Glutamatergic neuron (in vitro differentiated cells): ENCODE measurements around the gene LRP1B. TPM values are rescaled to one million over a fixed set of nuclear protein-coding genes. Genes with fewer than 3 reads are reported as not detected.

Experiments
- DNase-seq: peaks from one replicate; pipeline ENCODE4 v3.0.0; 2022
- H3K27ac Mint-ChIP-seq: one replicate; pipeline ENCODE4 v1.8.0; 2020; ENCODE audit warnings: mild to moderate bottlenecking, mixed read lengths, inconsistent platforms; ENCODE audit not compliant: unreplicated experiment
- H3K27me3 Mint-ChIP-seq: one replicate; pipeline ENCODE4 v1.8.0; 2020; ENCODE audit warnings: mild to moderate bottlenecking, moderate library complexity, mixed read lengths, inconsistent platforms; ENCODE audit not compliant: unreplicated experiment
- H3K36me3 Mint-ChIP-seq: one replicate; pipeline ENCODE4 v1.8.0; 2020; ENCODE audit warnings: mild to moderate bottlenecking, mixed read lengths, inconsistent platforms; ENCODE audit not compliant: unreplicated experiment
- H3K4me1 Mint-ChIP-seq: one replicate; pipeline ENCODE4 v1.8.0; 2020; ENCODE audit warnings: mild to moderate bottlenecking, low read depth, mixed read lengths, inconsistent platforms; ENCODE audit not compliant: unreplicated experiment
- H3K4me3 Mint-ChIP-seq: one replicate; pipeline ENCODE4 v1.8.0; 2020; ENCODE audit warnings: mild to moderate bottlenecking, mixed read lengths, inconsistent platforms; ENCODE audit not compliant: unreplicated experiment
- H3K9me3 Mint-ChIP-seq: one replicate; pipeline ENCODE4 v1.8.0; 2020; ENCODE audit warnings: mild to moderate bottlenecking, moderate library complexity, mixed read lengths, inconsistent platforms; ENCODE audit not compliant: unreplicated experiment
- microRNA-seq: library from miRNA; unstranded; fragments of <30 nt; microRNA quantifications from one replicate; pipeline ENCODE4, GENCODE V29; 2020; ENCODE audit not compliant: unreplicated experiment
- total RNA-seq: library from RNA; stranded (reverse); fragmentation: NEBNext Ultra II Directional; extraction: Animal tissue kit (Norgen Biotek cat#: 25700); gene quantifications from one replicate; pipeline ENCODE4 v1.2.1, GENCODE V29; 2021; ENCODE audit not compliant: unreplicated experiment
- TF ChIP-seq, protein P1 (sequence below): fragments of 200-600 bp; sonication (generic); IDR thresholded peaks from one replicate; pipeline ENCODE4 v1.5.0; 2021; ENCODE audit not compliant: partially characterized antibody, unreplicated experiment

Gene LRP1B
- total RNA-seq, 1 donor from 2014 or later, result 28.7 TPM

- peaks cover 1% of the 10 kb centered on the region for H3K9me3 Mint-ChIP-seq
- TF ChIP-seq, protein P1, sequence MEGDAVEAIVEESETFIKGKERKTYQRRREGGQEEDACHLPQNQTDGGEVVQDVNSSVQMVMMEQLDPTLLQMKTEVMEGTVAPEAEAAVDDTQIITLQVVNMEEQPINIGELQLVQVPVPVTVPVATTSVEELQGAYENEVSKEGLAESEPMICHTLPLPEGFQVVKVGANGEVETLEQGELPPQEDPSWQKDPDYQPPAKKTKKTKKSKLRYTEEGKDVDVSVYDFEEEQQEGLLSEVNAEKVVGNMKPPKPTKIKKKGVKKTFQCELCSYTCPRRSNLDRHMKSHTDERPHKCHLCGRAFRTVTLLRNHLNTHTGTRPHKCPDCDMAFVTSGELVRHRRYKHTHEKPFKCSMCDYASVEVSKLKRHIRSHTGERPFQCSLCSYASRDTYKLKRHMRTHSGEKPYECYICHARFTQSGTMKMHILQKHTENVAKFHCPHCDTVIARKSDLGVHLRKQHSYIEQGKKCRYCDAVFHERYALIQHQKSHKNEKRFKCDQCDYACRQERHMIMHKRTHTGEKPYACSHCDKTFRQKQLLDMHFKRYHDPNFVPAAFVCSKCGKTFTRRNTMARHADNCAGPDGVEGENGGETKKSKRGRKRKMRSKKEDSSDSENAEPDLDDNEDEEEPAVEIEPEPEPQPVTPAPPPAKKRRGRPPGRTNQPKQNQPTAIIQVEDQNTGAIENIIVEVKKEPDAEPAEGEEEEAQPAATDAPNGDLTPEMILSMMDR, result no peak
- no peak overlapping the region for H3K27ac Mint-ChIP-seq
- H3K27me3 Mint-ChIP-seq, result no peaks in the 10 kb centered on the region
- no peaks in the 10 kb centered on the region for H3K36me3 Mint-ChIP-seq
- H3K4me3 Mint-ChIP-seq, result no peak overlapping the region
- peaks cover 3% of the 10 kb centered on the region for H3K4me1 Mint-ChIP-seq
- no peak for DNase-seq
Measured at GRCh38 chr2:140183056-140183765, 1947.6 kb downstream of the LRP1B start.

Small RNAs within 50 kb of the gene (microRNA-seq; reads per million reads assigned to microRNA genes)
- 1.2 reads per million for gene MIR7157
